ENCODE measurements around the gene SCFD1. TPM values are rescaled to one million over a fixed set of nuclear protein-coding genes. Genes with fewer than 3 reads are reported as not detected.

The SCFD1 gene
- total RNA-seq, 5 donors from 2014 or later (not counting 1 experiment from before 2014, with no cell fraction given), result 49.8 to 105 (median 57.3) TPM

DNA sequence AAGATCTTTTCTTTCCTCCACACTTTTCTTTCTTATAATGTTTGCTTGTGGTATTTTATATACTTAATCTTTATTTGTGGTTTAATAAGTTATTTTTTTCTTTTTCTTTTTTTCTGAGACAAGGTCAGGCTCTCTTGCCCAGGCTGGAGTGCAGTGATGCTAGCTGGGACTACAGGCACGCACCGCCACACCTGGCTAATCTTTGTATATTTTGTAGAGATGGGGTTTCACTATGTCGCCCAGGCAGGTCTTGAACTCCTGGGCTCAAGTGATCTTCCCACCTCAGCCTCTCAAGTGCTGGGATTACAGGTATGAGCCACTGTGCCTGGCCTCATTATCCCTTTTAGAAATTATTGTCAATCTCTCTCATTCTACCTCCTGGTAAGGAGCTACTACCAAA lies 87.1 kb downstream of the SCFD1 start:
- no peaks in the 10 kb centered on the region for H3K9me3 Mint-ChIP-seq
- no peak overlapping the region for H3K27ac ChIP-seq (ENCODE audit: low read length)
- no peaks in the 10 kb centered on the region for H3K27me3 ChIP-seq (replicated peaks in 1 of 2; ENCODE audit: control insufficient read depth in 2 of 2, extremely low read depth in 1 of 2, insufficient read depth in 2 of 2, low read length in 1 of 2)
- DNase-seq (no peak), ATAC-seq (replicated peaks in 1 of 4) (no peak)
- peaks cover 41% of the 10 kb centered on the region for H3K36me3 Mint-ChIP-seq
- POLR2A ChIA-PET, result no interaction called here
- H3K4me1 Mint-ChIP-seq, result no peaks in the 10 kb centered on the region
- no peak overlapping the region for H3K4me3 ChIP-seq (ENCODE audit: control insufficient read depth in 1 of 2, extremely low read depth in 1 of 2, low read length in 1 of 2)
- CTCF ChIA-PET, result no interaction called here
- H3K27me3 Mint-ChIP-seq, result no peaks in the 10 kb centered on the region
- H3K36me3 ChIP-seq (ENCODE audit: control insufficient read depth in 2 of 2, extremely low read depth in 1 of 2, insufficient read depth in 1 of 2, low read length in 1 of 2), result peaks cover 0 to 22% of the 10 kb centered on the region in 2 donors
- WGBS (ENCODE audit: insufficient coverage), result no CpG with 5 or more reads among the region's 3 CpGs
- H3K27ac Mint-ChIP-seq, result no peak overlapping the region
- no peaks in the 10 kb centered on the region for H3K4me1 ChIP-seq (ENCODE audit: control insufficient read depth in 1 of 2, extremely low read depth in 1 of 2, insufficient read depth in 2 of 2, low read length in 2 of 2)
- H3K9me3 ChIP-seq, result no peaks in the 10 kb centered on the region
- H3K4me3 Mint-ChIP-seq, result no peak overlapping the region

DNA sequence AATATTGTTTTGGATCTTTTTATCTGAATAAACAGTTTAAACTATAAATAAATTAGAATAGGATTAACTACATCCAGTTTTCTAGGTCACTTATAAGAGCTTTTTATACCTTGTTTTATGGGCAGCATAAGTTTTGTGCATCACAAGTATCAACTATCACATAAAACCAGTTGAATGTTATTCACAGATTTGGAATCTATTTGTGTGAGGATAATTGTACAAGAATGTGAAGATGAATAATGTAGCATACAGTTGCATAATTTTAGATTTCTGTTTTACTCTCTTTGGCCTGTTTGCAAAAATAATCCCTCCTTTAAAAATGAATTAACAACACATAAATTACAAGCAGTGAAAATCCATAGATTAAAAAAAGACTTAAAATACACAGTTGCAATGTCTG lies 88.8 kb downstream of the SCFD1 start:
- Histone ChIP-seq H3K36me3 (ENCODE audit: control insufficient read depth in 2 of 2, extremely low read depth in 1 of 2, insufficient read depth in 1 of 2, low read length in 1 of 2) (peaks cover 0 to 23% of the 10 kb centered on the region in 2 donors), H3K27ac (ENCODE audit: low read length) (no peak overlapping the region), H3K4me1 (ENCODE audit: control insufficient read depth in 1 of 2, extremely low read depth in 1 of 2, insufficient read depth in 2 of 2, low read length in 2 of 2) (no peaks in the 10 kb centered on the region), H3K9me3 (no peaks in the 10 kb centered on the region), H3K27me3 (replicated peaks in 1 of 2; ENCODE audit: control insufficient read depth in 2 of 2, extremely low read depth in 1 of 2, insufficient read depth in 2 of 2, low read length in 1 of 2) (no peaks in the 10 kb centered on the region), H3K4me3 (ENCODE audit: control insufficient read depth in 1 of 2, extremely low read depth in 1 of 2, low read length in 1 of 2) (no peak overlapping the region)
- Mint-ChIP-seq H3K27me3 (no peaks in the 10 kb centered on the region), H3K36me3 (peaks cover 34% of the 10 kb centered on the region), H3K9me3 (no peaks in the 10 kb centered on the region), H3K4me1 (no peaks in the 10 kb centered on the region), H3K4me3 (no peak overlapping the region), H3K27ac (no peak overlapping the region)
- ChIA-PET POLR2A (interaction anchor here in 1 of 2 donors (0.6 kb wide), 1 partner anchor 151 kb away, joined by 3 read pairs; no protein-coding TSS in a partner anchor), CTCF (no interaction called here)
- DNase-seq (no peak), ATAC-seq (replicated peaks in 1 of 4) (no peak)

DNA sequence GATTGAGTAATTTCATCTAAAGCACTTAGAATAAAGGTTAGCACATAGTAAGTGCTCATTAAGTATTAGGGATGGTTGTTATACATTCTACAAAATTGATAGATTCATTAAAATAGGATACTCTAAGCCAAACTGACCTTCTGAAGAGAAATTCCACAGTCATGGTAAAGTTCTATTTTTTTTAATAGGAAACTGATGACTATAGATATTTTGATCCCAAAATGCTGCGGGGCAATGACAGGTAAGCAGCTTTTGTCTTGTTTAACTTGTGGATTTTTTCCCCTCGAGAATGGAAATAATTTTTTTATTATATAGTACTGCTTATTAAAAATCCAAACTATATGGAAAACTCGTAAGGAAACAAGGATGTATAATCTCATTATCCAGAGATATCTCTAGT lies 97.0 kb downstream of the SCFD1 start:
- ChIA-PET POLR2A (no interaction called here), CTCF (interaction anchor here in 1 of 2 donors (0.6 kb wide), 1 partner anchor 481 kb away, joined by 3 read pairs; no protein-coding TSS in a partner anchor)
- no peak overlapping the region for H3K27ac ChIP-seq (ENCODE audit: low read length)
- no peak for ATAC-seq (replicated peaks in 1 of 4)
- Mint-ChIP-seq H3K4me3 (no peak overlapping the region), H3K9me3 (no peaks in the 10 kb centered on the region), H3K27me3 (no peaks in the 10 kb centered on the region), H3K4me1 (no peaks in the 10 kb centered on the region), H3K27ac (no peak overlapping the region), H3K36me3 (peaks cover 57% of the 10 kb centered on the region)
- H3K27me3 ChIP-seq (replicated peaks in 1 of 2; ENCODE audit: control insufficient read depth in 2 of 2, extremely low read depth in 1 of 2, insufficient read depth in 2 of 2, low read length in 1 of 2), result no peaks in the 10 kb centered on the region
- H3K9me3 ChIP-seq, result no peaks in the 10 kb centered on the region
- peaks cover 0 to 19% of the 10 kb centered on the region in 2 donors for H3K36me3 ChIP-seq (ENCODE audit: control insufficient read depth in 2 of 2, extremely low read depth in 1 of 2, insufficient read depth in 1 of 2, low read length in 1 of 2)
- H3K4me1 ChIP-seq (ENCODE audit: control insufficient read depth in 1 of 2, extremely low read depth in 1 of 2, insufficient read depth in 2 of 2, low read length in 2 of 2), result no peaks in the 10 kb centered on the region
- no peak overlapping the region for H3K4me3 ChIP-seq (ENCODE audit: control insufficient read depth in 1 of 2, extremely low read depth in 1 of 2, low read length in 1 of 2)
- no peak for DNase-seq
- WGBS (ENCODE audit: insufficient coverage), result no CpG with 5 or more reads among the region's 3 CpGs

DNA sequence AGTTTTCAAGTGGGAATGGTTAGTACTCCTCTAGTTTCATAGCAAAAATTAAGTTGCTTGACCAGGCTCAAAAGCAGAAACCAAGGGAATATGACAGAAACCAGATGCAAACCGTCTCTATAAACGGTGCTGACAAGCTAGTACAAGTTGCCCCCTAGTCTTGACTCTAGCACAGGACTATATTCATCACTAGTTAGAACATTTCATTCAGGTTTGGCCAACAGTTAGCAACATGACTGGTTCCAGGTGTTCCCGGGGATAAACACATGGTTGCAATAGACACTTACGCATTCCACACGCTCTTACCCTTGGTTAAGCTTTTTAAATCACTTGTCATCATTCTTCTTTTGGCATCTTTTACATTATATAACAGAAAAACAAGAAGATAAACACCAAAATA lies 103.6 kb downstream of the SCFD1 start:
- 100% methylated on average over 3 of the region's 5 CpGs for WGBS (ENCODE audit: insufficient coverage)
- DNase-seq (no peak), ATAC-seq (replicated peaks in 1 of 4) (no peak)
- H3K36me3 Mint-ChIP-seq, result peaks cover 85% of the 10 kb centered on the region
- Histone ChIP-seq H3K9me3 (no peaks in the 10 kb centered on the region), H3K36me3 (ENCODE audit: control insufficient read depth in 2 of 2, extremely low read depth in 1 of 2, insufficient read depth in 1 of 2, low read length in 1 of 2) (peaks cover 0 to 34% of the 10 kb centered on the region in 2 donors), H3K4me1 (ENCODE audit: control insufficient read depth in 1 of 2, extremely low read depth in 1 of 2, insufficient read depth in 2 of 2, low read length in 2 of 2) (no peaks in the 10 kb centered on the region), H3K4me3 (ENCODE audit: control insufficient read depth in 1 of 2, extremely low read depth in 1 of 2, low read length in 1 of 2) (no peak overlapping the region), H3K27me3 (replicated peaks in 1 of 2; ENCODE audit: control insufficient read depth in 2 of 2, extremely low read depth in 1 of 2, insufficient read depth in 2 of 2, low read length in 1 of 2) (no peaks in the 10 kb centered on the region), H3K27ac (ENCODE audit: low read length) (no peak overlapping the region)
- peaks cover 5 to 12% (median 8%) of the 10 kb centered on the region in 3 donors for H3K4me1 Mint-ChIP-seq
- H3K27me3 Mint-ChIP-seq, result no peaks in the 10 kb centered on the region
- ChIA-PET POLR2A (no interaction called here), CTCF (no interaction called here)
- H3K9me3 Mint-ChIP-seq, result peaks cover 4 to 5% (median 4%) of the 10 kb centered on the region in 3 donors
- H3K27ac Mint-ChIP-seq, result no peak overlapping the region
- H3K4me3 Mint-ChIP-seq, result no peak overlapping the region

DNA sequence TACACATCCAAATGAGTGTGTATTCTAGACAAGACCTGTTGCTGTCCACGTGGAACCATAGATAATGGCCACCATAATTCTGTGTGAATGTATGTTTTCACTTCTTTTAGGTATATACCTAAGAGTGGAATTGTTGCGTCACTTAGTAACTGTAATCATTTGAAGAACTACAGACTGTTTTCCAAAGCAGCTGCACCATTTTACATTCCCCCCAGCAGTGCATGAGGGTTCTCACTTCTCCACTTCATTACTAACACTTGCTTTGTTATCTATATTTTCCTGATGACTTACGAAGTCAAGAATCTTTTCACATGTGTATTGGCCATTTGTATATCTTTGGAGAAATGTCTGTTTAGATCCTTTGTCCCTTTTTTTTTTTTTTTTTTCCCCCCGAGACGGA lies 106.4 kb downstream of the SCFD1 start:
- Mint-ChIP-seq H3K4me1 (peaks cover 5 to 12% (median 8%) of the 10 kb centered on the region in 3 donors), H3K27me3 (no peaks in the 10 kb centered on the region), H3K4me3 (no peak overlapping the region), H3K9me3 (peaks cover 4 to 5% (median 4%) of the 10 kb centered on the region in 3 donors), H3K27ac (no peak overlapping the region), H3K36me3 (peaks cover 78% of the 10 kb centered on the region)
- Histone ChIP-seq H3K9me3 (no peaks in the 10 kb centered on the region), H3K4me1 (ENCODE audit: control insufficient read depth in 1 of 2, extremely low read depth in 1 of 2, insufficient read depth in 2 of 2, low read length in 2 of 2) (no peaks in the 10 kb centered on the region), H3K27ac (ENCODE audit: low read length) (no peak overlapping the region), H3K27me3 (replicated peaks in 1 of 2; ENCODE audit: control insufficient read depth in 2 of 2, extremely low read depth in 1 of 2, insufficient read depth in 2 of 2, low read length in 1 of 2) (no peaks in the 10 kb centered on the region), H3K36me3 (ENCODE audit: control insufficient read depth in 2 of 2, extremely low read depth in 1 of 2, insufficient read depth in 1 of 2, low read length in 1 of 2) (peaks cover 0 to 35% of the 10 kb centered on the region in 2 donors), H3K4me3 (ENCODE audit: control insufficient read depth in 1 of 2, extremely low read depth in 1 of 2, low read length in 1 of 2) (no peak overlapping the region)
- ATAC-seq (replicated peaks in 1 of 4), result no peak
- ChIA-PET CTCF (interaction anchor here in 1 of 2 donors (0.8 kb wide), 1 partner anchor 560 kb away, joined by 5 read pairs; no protein-coding TSS in a partner anchor), POLR2A (no interaction called here)
- no peak for DNase-seq
- no CpG with 5 or more reads among the region's 5 CpGs for WGBS (ENCODE audit: insufficient coverage)

DNA sequence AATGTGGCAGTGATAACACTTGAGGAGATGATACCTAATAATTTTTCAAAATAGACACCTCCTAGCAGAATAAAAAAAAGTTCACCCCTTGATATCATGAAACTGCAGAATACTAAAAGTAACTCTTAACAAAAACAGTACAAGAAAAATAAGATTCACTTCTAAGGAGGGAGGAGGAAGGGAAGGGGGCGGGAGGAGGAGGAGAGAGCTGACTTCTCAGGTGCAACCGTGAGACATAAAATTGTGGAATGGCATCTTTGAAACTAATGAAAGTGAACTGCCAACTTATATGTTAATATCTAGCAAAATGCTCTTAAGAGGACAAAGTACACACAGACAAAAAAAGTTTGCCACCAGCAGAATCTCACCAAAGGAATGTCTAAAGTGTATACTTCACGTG lies 115.8 kb downstream of the SCFD1 start:
- Mint-ChIP-seq H3K9me3 (peaks cover 0 to 5% (median 0%) of the 10 kb centered on the region in 3 donors), H3K36me3 (peaks cover 35% of the 10 kb centered on the region), H3K27ac (no peak overlapping the region), H3K4me3 (no peak overlapping the region), H3K27me3 (no peaks in the 10 kb centered on the region), H3K4me1 (no peaks in the 10 kb centered on the region)
- Histone ChIP-seq H3K4me3 (ENCODE audit: control insufficient read depth in 1 of 2, extremely low read depth in 1 of 2, low read length in 1 of 2) (no peak overlapping the region), H3K27ac (ENCODE audit: low read length) (no peak overlapping the region), H3K27me3 (replicated peaks in 1 of 2; ENCODE audit: control insufficient read depth in 2 of 2, extremely low read depth in 1 of 2, insufficient read depth in 2 of 2, low read length in 1 of 2) (no peaks in the 10 kb centered on the region), H3K4me1 (ENCODE audit: control insufficient read depth in 1 of 2, extremely low read depth in 1 of 2, insufficient read depth in 2 of 2, low read length in 2 of 2) (no peaks in the 10 kb centered on the region), H3K36me3 (ENCODE audit: control insufficient read depth in 2 of 2, extremely low read depth in 1 of 2, insufficient read depth in 1 of 2, low read length in 1 of 2) (peaks cover 0 to 19% of the 10 kb centered on the region in 2 donors), H3K9me3 (no peaks in the 10 kb centered on the region)
- WGBS (ENCODE audit: insufficient coverage), result no CpG with 5 or more reads among the region's 3 CpGs
- POLR2A ChIA-PET, result no interaction called here
- DNase-seq (no peak), ATAC-seq (replicated peaks in 1 of 4) (no peak)
- CTCF ChIA-PET, result no interaction called here

DNA sequence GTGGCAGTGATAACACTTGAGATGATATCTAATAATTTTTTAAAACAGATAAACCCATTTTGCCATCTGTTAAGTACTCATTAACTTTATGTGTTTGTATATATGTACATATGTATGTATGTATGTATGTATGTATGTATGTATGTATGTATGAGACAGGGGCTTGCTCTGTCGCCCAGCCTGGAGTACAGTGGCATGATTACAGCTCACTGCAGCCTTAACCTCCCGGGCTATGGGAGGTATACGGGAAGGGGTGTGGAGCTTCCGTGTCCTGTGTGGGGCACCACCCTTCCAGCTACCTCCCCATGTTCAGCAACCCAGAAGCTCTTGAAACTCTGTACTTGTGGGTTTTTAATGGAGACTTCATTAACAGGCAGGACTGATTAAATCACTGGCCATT lies 116.9 kb downstream of the SCFD1 start:
- H3K27me3 Mint-ChIP-seq, result peaks cover 0 to 6% of the 10 kb centered on the region in 2 donors

More for the DNA sequence above, 116.9 kb downstream of the SCFD1 start:
- Mint-ChIP-seq H3K4me1 (no peaks in the 10 kb centered on the region), H3K36me3 (peaks cover 27% of the 10 kb centered on the region), H3K9me3 (peaks cover 0 to 6% (median 0%) of the 10 kb centered on the region in 3 donors), H3K4me3 (no peak overlapping the region), H3K27ac (no peak overlapping the region)
- 71% methylated on average over 1 of the region's 4 CpGs for WGBS (ENCODE audit: insufficient coverage)
- Histone ChIP-seq H3K27ac (ENCODE audit: low read length) (no peak overlapping the region), H3K4me3 (ENCODE audit: control insufficient read depth in 1 of 2, extremely low read depth in 1 of 2, low read length in 1 of 2) (no peak overlapping the region), H3K4me1 (ENCODE audit: control insufficient read depth in 1 of 2, extremely low read depth in 1 of 2, insufficient read depth in 2 of 2, low read length in 2 of 2) (no peaks in the 10 kb centered on the region), H3K27me3 (replicated peaks in 1 of 2; ENCODE audit: control insufficient read depth in 2 of 2, extremely low read depth in 1 of 2, insufficient read depth in 2 of 2, low read length in 1 of 2) (peaks cover 0 to 5% of the 10 kb centered on the region in 2 experiments), H3K36me3 (ENCODE audit: control insufficient read depth in 2 of 2, extremely low read depth in 1 of 2, insufficient read depth in 1 of 2, low read length in 1 of 2) (peaks cover 0 to 16% of the 10 kb centered on the region in 2 donors), H3K9me3 (no peaks in the 10 kb centered on the region)
- DNase-seq (no peak), ATAC-seq (replicated peaks in 1 of 4) (no peak)
- POLR2A ChIA-PET, result no interaction called here
- CTCF ChIA-PET, result no interaction called here

All from T-cell (primary cell).